Kidney (tissue), 14 donors: Measurements from ENCODE around the gene ARHGAP22. TPM values are rescaled to one million over a fixed set of nuclear protein-coding genes. Genes with fewer than 3 reads are reported as not detected.

Source experiments
- DNase-seq, 5 donors: peaks; one replicate each; pipeline ENCODE4 v3.0.0-alpha.2; 2013 to 2020
- FAIRE-seq: peaks from 2 replicates; lab custom pipeline; 2012; peaks lifted over from hg19 to GRCh38; lab: Jason Lieb, UNC
- H3K27ac ChIP-seq, 2 donors: one replicate each; pipeline ENCODE4 v1.7.0; 2013; ENCODE audit warnings: low read depth in 2 of 2, low read length in 2 of 2, inconsistent platforms in 1 of 2
- H3K27me3 ChIP-seq: one replicate; pipeline ENCODE4 v1.7.1; 2013; ENCODE audit warnings: low read length, inconsistent platforms; ENCODE audit not compliant: control insufficient read depth, insufficient read depth
- H3K36me3 ChIP-seq, 3 donors: one replicate each; pipeline versions ENCODE4 v1.7.0 to v1.7.1; 2013; ENCODE audit warnings: low read length in 3 of 3, control low read depth in 1 of 3, inconsistent platforms in 1 of 3; ENCODE audit not compliant: insufficient read depth in 3 of 3, control insufficient read depth in 2 of 3
- H3K4me1 ChIP-seq, 3 donors: one replicate each; pipeline versions ENCODE4 v1.7.0 to v1.7.1; 2013; ENCODE audit warnings: low read length in 3 of 3, inconsistent platforms in 1 of 3, low read depth in 1 of 3; ENCODE audit not compliant: control insufficient read depth in 2 of 3, insufficient read depth in 2 of 3
- H3K4me3 ChIP-seq, 3 donors: one replicate each; pipeline versions ENCODE4 v1.7.0 to v1.8.1; 2013; ENCODE audit warnings: low read length in 3 of 3, control low read depth in 1 of 3, inconsistent platforms in 1 of 3
- H3K9ac ChIP-seq, 3 donors: one replicate each; pipeline versions ENCODE4 v1.7.0 to v1.7.1; 2013; ENCODE audit warnings: low read length in 3 of 3, control low read depth in 1 of 3, inconsistent platforms in 1 of 3
- H3K9me3 ChIP-seq, 3 donors: one replicate each; pipeline versions ENCODE4 v1.7.0 to v1.7.1; 2013; ENCODE audit warnings: low read length in 3 of 3, control low read depth in 1 of 3, inconsistent platforms in 1 of 3; ENCODE audit not compliant: control insufficient read depth in 2 of 3, insufficient read depth in 1 of 3
- intact Hi-C: fragments of 100-400 bp; cut with DNase I; formaldehyde crosslinking; loops from one replicate; pipeline ENCODE4 v1.11.1; 2022
- polyA plus RNA-seq: library from polyadenylated mRNA; stranded (reverse); fragments of 350-450 nt; fragmentation: Illumina TruSeq; extraction: RNeasy Lipid Tissue Mini Kit (QIAGEN cat#74804); gene quantifications from one replicate; pipeline ENCODE4 v1.2.3, GENCODE V29; 2014; ENCODE audit warnings: low read depth, low replicate concordance; ENCODE audit not compliant: insufficient read depth
- total RNA-seq: library from RNA; stranded (reverse); fragmentation: NEBNext Ultra II Directional; extraction: Animal tissue kit (Norgen Biotek cat#: 25700); gene quantifications from one replicate; pipeline ENCODE4 v1.2.1, GENCODE V29; 2021
- TF ChIP-seq, protein P1 (sequence below): IDR thresholded peaks from 3 replicates; pipeline ENCODE4 v1.5.1; 2012; ENCODE audit warnings: mild to moderate bottlenecking, moderate library complexity, borderline replicate concordance; ENCODE audit not compliant: insufficient read depth; ENCODE audit errors: extremely low read depth
- donor health status: control.
- donor health status: control.
- donor health status: control.
- donor health status: control.
- donor health status: control.
- donor health status: DM: yes; HTN: yes; CAD: no.
- donor health status: Normal renal cell carcinoma (clear cell type).

Gene ARHGAP22
- total and polyA plus RNA-seq, 2 donors from 2014 or later, result 0.62 to 6.6 TPM

DNA sequence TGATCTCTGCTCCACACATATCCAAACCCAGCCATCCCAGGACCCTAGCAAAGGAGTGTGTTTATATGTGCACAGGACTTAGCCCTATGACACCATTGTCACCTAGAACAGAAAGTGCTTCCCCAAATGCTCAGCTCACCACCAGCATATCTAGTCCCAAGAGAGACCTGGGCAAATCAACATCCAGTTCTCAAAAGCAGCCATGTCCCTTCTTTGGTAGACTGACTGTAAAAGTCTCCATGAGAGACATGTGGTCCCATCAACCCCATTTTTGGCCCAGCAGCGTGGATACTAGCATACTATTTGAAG is 20.9 kb upstream of the ARHGAP22 start:
- H3K27ac ChIP-seq, result no peak overlapping the region
- H3K27me3 ChIP-seq, result no peaks in the 10 kb centered on the region
- no peaks in the 10 kb centered on the region for H3K9me3 ChIP-seq
- H3K4me1 ChIP-seq, result no peaks in the 10 kb centered on the region
- no peak for FAIRE-seq
- H3K4me3 ChIP-seq, result no peak overlapping the region
- intact Hi-C loops, result no loop called here
- no peak for DNase-seq
- TF ChIP-seq, protein P1, sequence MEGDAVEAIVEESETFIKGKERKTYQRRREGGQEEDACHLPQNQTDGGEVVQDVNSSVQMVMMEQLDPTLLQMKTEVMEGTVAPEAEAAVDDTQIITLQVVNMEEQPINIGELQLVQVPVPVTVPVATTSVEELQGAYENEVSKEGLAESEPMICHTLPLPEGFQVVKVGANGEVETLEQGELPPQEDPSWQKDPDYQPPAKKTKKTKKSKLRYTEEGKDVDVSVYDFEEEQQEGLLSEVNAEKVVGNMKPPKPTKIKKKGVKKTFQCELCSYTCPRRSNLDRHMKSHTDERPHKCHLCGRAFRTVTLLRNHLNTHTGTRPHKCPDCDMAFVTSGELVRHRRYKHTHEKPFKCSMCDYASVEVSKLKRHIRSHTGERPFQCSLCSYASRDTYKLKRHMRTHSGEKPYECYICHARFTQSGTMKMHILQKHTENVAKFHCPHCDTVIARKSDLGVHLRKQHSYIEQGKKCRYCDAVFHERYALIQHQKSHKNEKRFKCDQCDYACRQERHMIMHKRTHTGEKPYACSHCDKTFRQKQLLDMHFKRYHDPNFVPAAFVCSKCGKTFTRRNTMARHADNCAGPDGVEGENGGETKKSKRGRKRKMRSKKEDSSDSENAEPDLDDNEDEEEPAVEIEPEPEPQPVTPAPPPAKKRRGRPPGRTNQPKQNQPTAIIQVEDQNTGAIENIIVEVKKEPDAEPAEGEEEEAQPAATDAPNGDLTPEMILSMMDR, result no peak
- H3K9ac ChIP-seq, result no peak overlapping the region
- no peaks in the 10 kb centered on the region for H3K36me3 ChIP-seq

DNA sequence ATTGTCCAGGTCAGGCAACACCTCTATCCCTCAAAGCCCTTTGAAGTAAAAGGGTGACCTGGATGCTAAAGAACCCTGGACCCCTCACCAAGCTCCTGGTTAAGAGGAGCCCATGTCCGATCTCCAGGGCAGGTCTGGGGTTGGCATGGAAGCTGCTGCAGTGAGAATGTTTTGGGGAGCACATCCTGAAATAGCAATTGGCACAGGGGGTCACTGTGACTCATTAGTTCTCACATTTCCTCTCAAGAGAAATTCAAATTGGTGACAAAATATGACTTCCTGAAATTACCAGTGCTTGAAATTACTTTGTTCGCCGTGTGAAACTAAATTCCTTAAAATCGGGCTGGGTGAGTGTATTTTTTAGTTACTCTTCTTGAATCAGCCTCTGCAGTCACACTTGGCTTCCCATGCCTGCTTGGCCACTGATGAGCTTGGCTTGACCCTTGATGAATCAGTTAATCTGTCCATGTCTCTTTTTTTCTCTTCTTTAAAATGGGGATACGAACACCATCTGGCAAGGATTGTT is 18.8 kb upstream of the ARHGAP22 start:
- H3K4me3 ChIP-seq, result no peak overlapping the region
- no peak for FAIRE-seq
- H3K4me1 ChIP-seq, result no peaks in the 10 kb centered on the region
- no peak overlapping the region for H3K27ac ChIP-seq
- TF ChIP-seq, protein P1, result no peak
- H3K36me3 ChIP-seq, result no peaks in the 10 kb centered on the region
- intact Hi-C loops, result no loop called here
- no peaks in the 10 kb centered on the region for H3K9me3 ChIP-seq
- no peaks in the 10 kb centered on the region for H3K27me3 ChIP-seq
- H3K9ac ChIP-seq, result no peak overlapping the region
- DNase-seq, result peak in 2 of 5 donors; percentile 22 to 35

DNA sequence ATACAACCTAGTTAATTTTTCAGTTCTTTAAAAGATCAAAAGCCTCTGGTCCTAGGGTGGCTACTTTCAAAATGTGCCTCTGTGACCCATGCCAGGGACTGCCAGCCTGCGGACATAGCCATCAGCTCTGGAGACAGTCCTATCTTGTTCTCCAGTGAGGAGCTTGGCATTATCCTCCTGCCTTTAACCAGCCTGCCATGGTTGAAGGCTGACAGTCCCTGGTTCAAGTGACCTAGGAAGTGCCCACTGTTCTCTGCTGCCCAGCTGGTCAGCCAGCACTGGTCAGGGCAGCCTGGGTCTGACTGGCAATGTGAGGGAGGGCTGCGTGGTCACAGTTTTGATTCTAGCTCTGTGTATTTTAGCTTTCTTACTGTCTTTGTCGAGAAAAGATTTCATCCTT is 18.1 kb upstream of the ARHGAP22 start:
- DNase-seq (no peak), FAIRE-seq (no peak)
- no peak overlapping the region for H3K9ac ChIP-seq
- TF ChIP-seq, protein P1, result no peak
- H3K27ac ChIP-seq, result no peak overlapping the region
- H3K27me3 ChIP-seq, result no peaks in the 10 kb centered on the region
- no peaks in the 10 kb centered on the region for H3K4me1 ChIP-seq
- H3K9me3 ChIP-seq, result no peaks in the 10 kb centered on the region
- no peaks in the 10 kb centered on the region for H3K36me3 ChIP-seq
- no peak overlapping the region for H3K4me3 ChIP-seq
- intact Hi-C loops, result no loop called here

DNA sequence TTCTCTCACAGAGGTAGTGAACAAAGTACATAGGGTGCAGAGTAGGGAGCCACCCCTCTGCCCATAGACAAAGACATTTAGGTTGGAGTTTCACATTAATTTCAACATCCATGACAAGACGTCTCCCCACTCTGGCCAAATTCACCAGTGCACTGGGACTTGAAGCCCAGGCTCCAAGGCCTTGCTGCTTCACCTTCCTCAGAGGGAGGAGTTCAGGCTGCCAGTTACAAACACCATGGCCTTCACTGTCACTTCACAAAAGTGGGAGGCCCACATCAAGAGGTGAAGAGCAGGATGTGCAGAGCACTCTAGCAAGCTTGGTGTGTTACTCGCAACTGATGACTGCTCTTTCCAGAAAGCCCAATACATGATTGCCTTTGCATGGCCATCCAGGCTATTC is 15.8 kb upstream of the ARHGAP22 start:
- no peaks in the 10 kb centered on the region for H3K9me3 ChIP-seq
- intact Hi-C loops, result no loop called here
- no peaks in the 10 kb centered on the region for H3K27me3 ChIP-seq
- TF ChIP-seq, protein P1, result no peak
- H3K9ac ChIP-seq, result no peak overlapping the region
- no peak for DNase-seq
- H3K27ac ChIP-seq, result no peak overlapping the region
- no peaks in the 10 kb centered on the region for H3K4me1 ChIP-seq
- H3K36me3 ChIP-seq, result no peaks in the 10 kb centered on the region
- FAIRE-seq, result no peak
- H3K4me3 ChIP-seq, result no peak overlapping the region
